AG09309 (cell line): ENCODE measurements around the gene UST.

Experiments used
- DNase-seq: peaks from one replicate; pipeline ENCODE4 v3.0.0-alpha.2; 2010; ENCODE audit warnings: low read depth
- H3K4me3 ChIP-seq: 2 replicates; pipeline ENCODE4 v1.5.1; 2011; ENCODE audit warnings: mild to moderate bottlenecking, low read depth, low read length, moderate library complexity; ENCODE audit not compliant: control insufficient read depth
- CTCF ChIP-seq: IDR thresholded peaks from 2 replicates; pipeline ENCODE4 v1.5.1; 2011; ENCODE audit warnings: mild to moderate bottlenecking, low read depth, low read length, inconsistent platforms; ENCODE audit not compliant: insufficient read depth, control insufficient read depth; ENCODE audit errors: missing control alignments

Gene UST

GRCh38 chr6:149012040-149012545, 265.3 kb downstream of the UST start:
- DNase-seq: peak; percentile 100
- no peak overlapping the region for H3K4me3 ChIP-seq
- no peak for TF ChIP-seq CTCF

GRCh38 chr6:149013586-149014344, 266.9 kb downstream of the UST start:
- no peak for TF ChIP-seq CTCF

GRCh38 chr6:149014631-149015534, 268.1 kb downstream of the UST start:
- DNase-seq: no peak
- no peak for TF ChIP-seq CTCF
- H3K4me3 ChIP-seq: no peak overlapping the region

More at GRCh38 chr6:149013586-149014344, 266.9 kb downstream of the UST start:
- H3K4me3 ChIP-seq: no peak overlapping the region
- DNase-seq: no peak

- no peak overlapping the region for H3K4me3 ChIP-seq
- TF ChIP-seq CTCF: no peak
- no peak for DNase-seq
Observed at GRCh38 chr6:149015535-149016525, 269.0 kb downstream of the UST start.

- no peak overlapping the region for H3K4me3 ChIP-seq
- no peak for TF ChIP-seq CTCF
- no peak for DNase-seq
Observed at GRCh38 chr6:149016716-149017115, 269.9 kb downstream of the UST start.

- DNase-seq: no peak
- no peak for TF ChIP-seq CTCF
- H3K4me3 ChIP-seq: no peak overlapping the region
Observed at GRCh38 chr6:149020319-149020718, 273.5 kb downstream of the UST start.
